ENCODE data around the gene VWCE.

The VWCE gene

GRCh38 chr11:61294717-61295595 lies at the start of gene VWCE:
Gene VWCE, minus strand, starts transcription at chr11:61295316. Its CDS starts 279 bp downstream, at chr11:61295037.
- peak; percentile 89 for DNase-seq

- DNase-seq = no peak
Measured at GRCh38 chr11:61343792-61344745, 49.0 kb upstream of the VWCE start.

DNA sequence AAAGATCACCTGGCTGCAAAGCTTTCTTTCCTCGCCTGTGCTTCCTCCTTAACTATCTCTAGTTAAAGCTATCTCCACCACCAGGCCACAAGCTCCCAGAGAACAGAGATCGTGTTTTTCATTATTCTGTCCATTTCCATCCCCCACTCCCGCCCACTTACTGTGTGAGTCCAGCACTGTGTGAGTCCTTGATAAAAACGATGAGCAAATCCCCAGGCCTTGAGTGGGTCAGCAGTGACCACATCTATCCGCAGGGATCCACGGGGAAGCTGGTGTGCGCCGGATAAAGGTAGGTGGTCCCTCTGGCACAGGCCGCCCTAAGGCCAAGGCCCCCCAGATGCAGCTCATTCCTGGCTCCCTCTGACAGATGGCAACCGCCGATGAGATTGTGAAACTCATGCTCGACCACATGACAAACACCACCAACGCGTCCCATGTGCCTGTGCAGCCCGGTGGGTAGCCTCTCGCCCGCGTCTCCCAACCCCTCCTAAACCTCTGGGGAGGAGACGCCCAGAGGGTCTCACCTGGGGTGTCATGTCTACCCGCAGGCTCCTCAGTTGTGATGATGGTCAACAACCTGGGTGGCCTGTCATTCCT lies 47.2 kb upstream of the VWCE start:
- no peak for DNase-seq

- no peak for DNase-seq
Measured at GRCh38 chr11:61341706-61342105, 46.6 kb upstream of the VWCE start.

GRCh38 chr11:61340979-61341378 lies 45.9 kb upstream of the VWCE start:
- DNase-seq = no peak

GRCh38 chr11:61339490-61339878 lies 44.4 kb upstream of the VWCE start:
- DNase-seq = no peak

DNA sequence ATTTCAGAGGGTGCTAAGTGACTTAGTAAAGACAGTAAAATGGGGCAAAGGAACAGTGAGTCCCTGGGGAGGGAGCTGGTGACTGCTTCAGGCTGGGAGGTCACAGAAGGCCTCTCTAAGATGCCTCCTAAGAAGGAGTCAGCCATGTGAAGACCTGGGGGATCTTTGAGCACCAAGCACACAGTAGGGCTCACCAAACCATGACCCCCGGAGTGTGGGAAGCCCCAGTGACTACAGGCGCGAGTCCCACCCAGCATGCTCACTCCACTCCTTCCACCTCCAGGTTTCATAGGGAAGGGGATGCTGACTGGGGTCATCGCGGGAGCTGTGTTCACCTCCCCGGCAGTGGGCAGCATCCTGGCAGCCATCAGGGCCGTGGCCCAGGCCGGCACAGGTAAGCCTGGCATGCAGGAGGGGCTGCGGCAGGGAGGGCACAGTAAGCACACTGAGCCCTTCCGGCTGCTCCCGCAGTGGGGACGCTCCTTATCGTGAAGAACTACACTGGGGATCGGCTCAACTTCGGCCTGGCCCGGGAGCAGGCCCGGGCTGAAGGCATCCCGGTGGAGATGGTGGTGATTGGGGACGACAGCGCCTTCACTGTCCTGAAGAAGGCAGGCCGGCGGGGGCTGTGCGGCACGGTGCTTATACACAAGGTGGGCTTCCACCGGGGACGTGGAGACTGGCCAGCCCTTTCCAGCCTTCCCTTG lies 43.8 kb upstream of the VWCE start:
- no peak for DNase-seq

GRCh38 chr11:61337706-61338470 lies 42.8 kb upstream of the VWCE start:
- DNase-seq = no peak

- peak; percentile 89 for DNase-seq
Measured at GRCh38 chr11:61336171-61336935, 41.2 kb upstream of the VWCE start.

GRCh38 chr11:61335355-61335710 lies 40.2 kb upstream of the VWCE start:
- no peak for DNase-seq

GRCh38 chr11:61334434-61335354 lies 39.6 kb upstream of the VWCE start:
- no peak for DNase-seq

GRCh38 chr11:61333550-61334433 lies 38.7 kb upstream of the VWCE start:
- no peak for DNase-seq

GRCh38 chr11:61332797-61333549 lies 37.9 kb upstream of the VWCE start, which contains the start of the genes DDB1 and TKFC:
Gene DDB1, minus strand, starts transcription at chr11:61333105. Its CDS starts 137 bp downstream, at chr11:61332968.
Gene TKFC, plus strand, starts transcription at chr11:61333228. Its CDS starts 1,501 bp downstream, at chr11:61334729.
- peak; percentile 99 for DNase-seq

DNA sequence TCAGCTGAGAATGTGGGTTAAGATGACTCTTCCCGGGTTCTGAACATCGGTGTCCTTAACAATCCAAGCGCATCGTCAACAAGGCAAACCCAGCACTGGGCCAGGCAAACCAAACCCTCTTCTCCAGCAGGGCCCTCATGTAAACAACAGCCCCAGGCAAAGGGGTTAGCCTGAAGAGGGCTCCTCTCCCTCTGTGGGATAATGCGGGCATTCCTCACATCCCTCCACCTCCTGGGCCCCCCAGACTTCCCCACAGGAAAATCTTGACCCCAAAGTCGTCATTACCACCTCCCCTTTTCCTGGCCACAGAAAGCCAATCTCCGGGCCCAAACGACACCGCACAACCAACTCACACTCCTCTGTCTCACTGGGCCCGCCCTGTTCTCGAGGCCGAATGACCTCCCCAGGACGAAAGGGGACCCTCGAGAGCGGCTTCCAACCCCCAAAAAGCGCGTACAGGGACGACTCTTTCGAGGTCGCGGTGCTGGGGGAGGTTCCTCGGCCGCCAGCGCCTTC lies 37.2 kb upstream of the VWCE start:
- peak; percentile 67 for DNase-seq

GRCh38 chr11:61331651-61332050 lies 36.5 kb upstream of the VWCE start:
- no peak for DNase-seq

DNA sequence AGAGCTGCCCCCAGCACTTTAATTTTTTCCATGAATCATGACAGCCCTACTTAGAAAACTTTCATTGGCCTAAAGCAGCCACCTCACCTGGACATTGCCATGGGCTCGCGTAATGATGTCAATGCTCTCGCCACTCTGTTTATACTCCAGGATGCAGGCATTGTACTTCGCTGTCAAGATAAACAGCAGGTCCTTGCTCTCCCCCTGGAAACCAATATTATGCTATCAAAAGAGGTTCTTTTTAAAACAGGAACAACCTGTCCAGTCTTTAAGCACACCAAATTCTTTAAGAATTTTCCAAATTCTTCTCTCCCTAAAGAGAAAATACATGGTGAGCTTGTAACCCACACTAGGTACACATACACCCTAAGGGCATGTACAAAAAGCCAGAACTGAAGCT lies 34.8 kb upstream of the VWCE start:
- DNase-seq = no peak

DNA sequence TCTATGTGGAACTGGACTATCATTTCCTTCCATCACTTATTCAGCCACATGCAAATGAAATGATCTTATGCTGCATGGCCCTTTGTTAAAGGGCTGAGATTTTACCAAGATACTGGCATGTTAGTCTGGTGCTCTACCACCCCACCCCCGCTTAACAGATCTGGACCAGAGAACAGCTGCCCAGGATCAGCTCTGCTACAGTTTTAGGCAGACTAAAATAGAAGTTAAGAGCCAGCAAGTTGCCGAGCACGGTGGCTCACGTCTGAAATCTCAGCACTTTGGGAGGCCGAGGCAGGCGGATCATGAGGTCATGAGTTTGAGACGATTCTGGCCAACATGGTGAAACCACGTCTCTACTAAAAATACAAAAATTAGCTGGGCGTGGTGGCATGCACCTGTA lies 33.2 kb upstream of the VWCE start:
- no peak for DNase-seq

- DNase-seq = no peak
Measured at GRCh38 chr11:61327669-61328071, 32.6 kb upstream of the VWCE start.
